ENCODE measurements around the gene CSMD2. TPM values are rescaled to one million over a fixed set of nuclear protein-coding genes. Genes with fewer than 3 reads are reported as not detected.

CSMD2 gene
- total RNA-seq, 4 donors from 2014 or later: 0.60 to 2.5 (median 1.2) TPM

GRCh38 chr1:33819290-33819912, 345.6 kb downstream of the CSMD2 start:
- no peak for DNase-seq (ENCODE audit: low spot score in 2 of 2)
- peaks cover 0 to 5% (median 0%) of the 10 kb centered on the region in 4 donors for H3K4me1 ChIP-seq
- no peaks in the 10 kb centered on the region for H3K36me3 ChIP-seq
- TF ChIP-seq EP300 (IDR thresholded peaks at IDR 0.05) (no peak), POLR2A (IDR thresholded peaks at IDR 0.05) (no peak), CTCF (IDR thresholded peaks at IDR 0.05) (no peak)
- no peak overlapping the region for H3K4me3 ChIP-seq
- H3K9me3 ChIP-seq: no peaks in the 10 kb centered on the region
- H3K27ac ChIP-seq: no peak overlapping the region
- WGBS, 2 donors: 78 to 84% methylated on average over 10 of the region's 10 CpGs
- H3K27me3 ChIP-seq: no peaks in the 10 kb centered on the region

- Histone ChIP-seq H3K27ac (no peak overlapping the region), H3K36me3 (no peaks in the 10 kb centered on the region), H3K9me3 (no peaks in the 10 kb centered on the region), H3K4me1 (peaks cover 0 to 5% (median 0%) of the 10 kb centered on the region in 4 donors), H3K4me3 (no peak overlapping the region), H3K27me3 (no peaks in the 10 kb centered on the region)
- TF ChIP-seq POLR2A (IDR thresholded peaks at IDR 0.05): no peak
- TF ChIP-seq EP300 (IDR thresholded peaks at IDR 0.05): no peak
- TF ChIP-seq CTCF (IDR thresholded peaks at IDR 0.05): no peak
- WGBS, 2 donors: 88 to 89% methylated on average over 3 of the region's 3 CpGs
- no peak for DNase-seq (ENCODE audit: low spot score in 2 of 2)
Observed at GRCh38 chr1:33818071-33818470, 347.0 kb downstream of the CSMD2 start.

GRCh38 chr1:33815061-33815460, 350.0 kb downstream of the CSMD2 start:
- Histone ChIP-seq H3K4me3 (no peak overlapping the region), H3K27ac (no peak overlapping the region), H3K36me3 (no peaks in the 10 kb centered on the region), H3K4me1 (peaks cover 0 to 5% (median 0%) of the 10 kb centered on the region in 4 donors), H3K9me3 (peaks cover 0 to 7% (median 0%) of the 10 kb centered on the region in 4 donors), H3K27me3 (no peaks in the 10 kb centered on the region)
- DNase-seq (ENCODE audit: low spot score in 2 of 2): no peak
- TF ChIP-seq POLR2A (IDR thresholded peaks at IDR 0.05): no peak
- no peak for TF ChIP-seq EP300 (IDR thresholded peaks at IDR 0.05)
- TF ChIP-seq CTCF (IDR thresholded peaks at IDR 0.05): no peak
- WGBS, 2 donors: 30 to 37% methylated on average over 4 of the region's 4 CpGs

- H3K4me3 ChIP-seq: no peak overlapping the region
- TF ChIP-seq EP300 (IDR thresholded peaks at IDR 0.05): no peak
- TF ChIP-seq POLR2A (IDR thresholded peaks at IDR 0.05): no peak
- TF ChIP-seq CTCF (IDR thresholded peaks at IDR 0.05): no peak
- peaks cover 0 to 5% (median 0%) of the 10 kb centered on the region in 4 donors for H3K4me1 ChIP-seq
- no peak overlapping the region for H3K27ac ChIP-seq
- no peaks in the 10 kb centered on the region for H3K27me3 ChIP-seq
- 86 to 94% methylated on average over 2 of the region's 2 CpGs for WGBS, 2 donors
- no peaks in the 10 kb centered on the region for H3K36me3 ChIP-seq
- DNase-seq (ENCODE audit: low spot score in 2 of 2): no peak
- peaks cover 0 to 15% (median 0%) of the 10 kb centered on the region in 4 donors for H3K9me3 ChIP-seq
Observed at GRCh38 chr1:33814166-33814565, 350.9 kb downstream of the CSMD2 start.

GRCh38 chr1:33810571-33810970, 354.5 kb downstream of the CSMD2 start:
- TF ChIP-seq EP300 (IDR thresholded peaks at IDR 0.05) (no peak), POLR2A (IDR thresholded peaks at IDR 0.05) (no peak), CTCF (IDR thresholded peaks at IDR 0.05) (no peak)

More at GRCh38 chr1:33810571-33810970, 354.5 kb downstream of the CSMD2 start:
- Histone ChIP-seq H3K27me3 (no peaks in the 10 kb centered on the region), H3K36me3 (no peaks in the 10 kb centered on the region), H3K4me3 (no peak overlapping the region), H3K27ac (no peak overlapping the region), H3K9me3 (peaks cover 0 to 37% (median 0%) of the 10 kb centered on the region in 4 donors), H3K4me1 (peaks cover 0 to 5% (median 0%) of the 10 kb centered on the region in 4 donors)
- DNase-seq (ENCODE audit: low spot score in 2 of 2): no peak
- 82 to 84% methylated on average over 5 of the region's 5 CpGs for WGBS, 2 donors
